NT2/D1 (cell line): ENCODE measurements around the gene C1orf174.

Source experiments
- SUZ12 ChIP-seq: IDR thresholded peaks from 2 replicates; pipeline ENCODE4 v1.6.1; 2011; ENCODE audit not compliant: insufficient read length, insufficient read depth; ENCODE audit errors: extremely low read depth
- YY1 ChIP-seq: IDR thresholded peaks from 2 replicates; pipeline ENCODE4 v1.6.1; 2011; ENCODE audit not compliant: insufficient read length, insufficient read depth
- ZNF274 ChIP-seq: IDR thresholded peaks from 2 replicates; pipeline ENCODE4 v1.6.1; 2011; ENCODE audit warnings: mild to moderate bottlenecking, low read depth, low read length

GRCh38 chr1:3906672-3907020 is 6.6 kb upstream of the C1orf174 start:
- TF ChIP-seq YY1 (no peak), ZNF274 (no peak), SUZ12 (no peak)
